Measurements from ENCODE around the gene DTNBP1. TPM values are rescaled to one million over a fixed set of nuclear protein-coding genes. Genes with fewer than 3 reads are reported as not detected.

Gene DTNBP1
- total RNA-seq, 1 donor from 2014 or later: 20.1 TPM

DNA sequence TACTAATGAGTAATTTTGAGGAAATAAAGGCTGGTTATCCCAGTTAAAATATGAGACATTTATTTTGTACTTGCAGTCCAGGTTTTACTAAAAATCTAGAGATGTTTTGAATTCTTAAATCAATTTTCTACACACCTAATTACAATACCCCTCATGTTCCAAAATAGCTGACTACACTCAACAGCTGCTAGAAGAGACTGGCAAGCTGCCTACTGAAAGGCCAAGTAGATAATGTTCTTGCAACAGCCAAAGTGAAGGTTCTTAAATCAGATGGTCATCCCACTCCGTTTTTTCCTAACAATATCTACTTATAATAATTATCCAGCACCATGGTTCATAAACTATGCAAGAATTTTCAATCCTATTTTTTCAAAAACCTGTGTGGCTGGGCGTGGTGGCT is 69.0 kb downstream of the DTNBP1 start:
- H3K27me3 Mint-ChIP-seq (ENCODE audit: unreplicated experiment): no peaks in the 10 kb centered on the region
- H3K4me3 Mint-ChIP-seq (ENCODE audit: unreplicated experiment): no peak overlapping the region
- H3K9me3 Mint-ChIP-seq (ENCODE audit: unreplicated experiment): no peaks in the 10 kb centered on the region
- H3K27ac Mint-ChIP-seq (ENCODE audit: unreplicated experiment): no peak overlapping the region
- DNase-seq (ENCODE audit: extremely low spot score, unreplicated experiment): no peak
- H3K4me1 Mint-ChIP-seq (ENCODE audit: unreplicated experiment): peaks cover 5% of the 10 kb centered on the region
- TF ChIP-seq, protein P1, sequence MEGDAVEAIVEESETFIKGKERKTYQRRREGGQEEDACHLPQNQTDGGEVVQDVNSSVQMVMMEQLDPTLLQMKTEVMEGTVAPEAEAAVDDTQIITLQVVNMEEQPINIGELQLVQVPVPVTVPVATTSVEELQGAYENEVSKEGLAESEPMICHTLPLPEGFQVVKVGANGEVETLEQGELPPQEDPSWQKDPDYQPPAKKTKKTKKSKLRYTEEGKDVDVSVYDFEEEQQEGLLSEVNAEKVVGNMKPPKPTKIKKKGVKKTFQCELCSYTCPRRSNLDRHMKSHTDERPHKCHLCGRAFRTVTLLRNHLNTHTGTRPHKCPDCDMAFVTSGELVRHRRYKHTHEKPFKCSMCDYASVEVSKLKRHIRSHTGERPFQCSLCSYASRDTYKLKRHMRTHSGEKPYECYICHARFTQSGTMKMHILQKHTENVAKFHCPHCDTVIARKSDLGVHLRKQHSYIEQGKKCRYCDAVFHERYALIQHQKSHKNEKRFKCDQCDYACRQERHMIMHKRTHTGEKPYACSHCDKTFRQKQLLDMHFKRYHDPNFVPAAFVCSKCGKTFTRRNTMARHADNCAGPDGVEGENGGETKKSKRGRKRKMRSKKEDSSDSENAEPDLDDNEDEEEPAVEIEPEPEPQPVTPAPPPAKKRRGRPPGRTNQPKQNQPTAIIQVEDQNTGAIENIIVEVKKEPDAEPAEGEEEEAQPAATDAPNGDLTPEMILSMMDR (IDR thresholded peaks at IDR 0.05): no peak
- H3K36me3 Mint-ChIP-seq (ENCODE audit: unreplicated experiment): peaks cover 6% of the 10 kb centered on the region

DNA sequence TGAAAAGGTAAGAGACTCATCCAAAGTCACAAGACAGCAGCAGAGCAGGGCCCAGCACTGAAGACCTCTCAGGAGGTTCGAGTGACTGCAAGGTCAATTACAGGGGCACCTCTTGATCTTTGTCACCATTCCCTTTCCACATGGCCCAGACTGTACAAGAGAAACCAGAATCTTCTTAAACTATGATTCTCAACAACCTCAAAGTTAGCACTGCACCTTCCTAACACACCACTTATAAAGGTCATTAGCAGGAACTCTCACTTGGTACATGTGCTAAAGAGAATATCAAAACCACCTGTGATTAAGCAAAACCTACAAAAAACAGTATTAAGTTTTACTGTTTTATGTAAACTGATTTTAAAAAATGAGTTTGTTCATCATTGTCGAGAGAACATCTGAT is 70.2 kb downstream of the DTNBP1 start:
- H3K27me3 Mint-ChIP-seq (ENCODE audit: unreplicated experiment): no peaks in the 10 kb centered on the region
- H3K27ac Mint-ChIP-seq (ENCODE audit: unreplicated experiment): no peak overlapping the region
- no peak overlapping the region for H3K4me3 Mint-ChIP-seq (ENCODE audit: unreplicated experiment)
- no peak for DNase-seq (ENCODE audit: extremely low spot score, unreplicated experiment)
- TF ChIP-seq, protein P1 (IDR thresholded peaks at IDR 0.05): no peak
- H3K9me3 Mint-ChIP-seq (ENCODE audit: unreplicated experiment): no peaks in the 10 kb centered on the region
- peaks cover 5% of the 10 kb centered on the region for H3K4me1 Mint-ChIP-seq (ENCODE audit: unreplicated experiment)
- H3K36me3 Mint-ChIP-seq (ENCODE audit: unreplicated experiment): peaks cover 6% of the 10 kb centered on the region

DNA sequence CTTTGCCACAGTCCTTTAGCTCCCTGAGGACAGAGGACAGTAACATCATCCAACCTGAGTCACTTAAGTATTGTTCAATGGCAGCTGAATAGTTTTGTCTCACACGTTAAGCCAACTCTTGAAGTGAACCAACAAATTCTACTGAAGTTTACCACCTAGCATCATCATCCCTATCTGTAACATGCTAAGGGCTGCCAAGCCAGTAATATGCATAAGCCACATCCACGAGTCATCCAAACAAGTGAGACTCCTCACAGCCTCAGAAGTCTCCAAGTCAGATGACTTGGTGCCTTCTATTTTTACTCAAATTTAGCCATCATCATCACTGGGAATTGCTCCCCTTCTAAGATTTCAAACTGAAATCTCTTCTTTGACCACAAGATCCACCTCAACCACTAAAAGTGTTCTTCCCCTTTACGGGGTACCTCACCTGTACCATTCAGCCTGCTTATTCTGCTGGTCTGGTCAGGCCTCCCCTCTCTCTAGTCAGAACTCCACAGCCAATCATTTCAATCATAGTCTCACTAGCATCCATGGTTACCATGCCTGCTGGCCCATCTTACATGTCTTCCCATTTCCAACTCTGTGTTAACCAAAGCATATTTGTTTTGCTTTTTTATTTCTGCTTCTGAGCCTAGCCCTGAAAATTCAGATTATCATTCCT is 73.7 kb downstream of the DTNBP1 start:
- TF ChIP-seq, protein P1 (IDR thresholded peaks at IDR 0.05): no peak
- no peak overlapping the region for H3K4me3 Mint-ChIP-seq (ENCODE audit: unreplicated experiment)
- H3K4me1 Mint-ChIP-seq (ENCODE audit: unreplicated experiment): no peaks in the 10 kb centered on the region
- DNase-seq (ENCODE audit: extremely low spot score, unreplicated experiment): no peak
- H3K27me3 Mint-ChIP-seq (ENCODE audit: unreplicated experiment): no peaks in the 10 kb centered on the region
- no peak overlapping the region for H3K27ac Mint-ChIP-seq (ENCODE audit: unreplicated experiment)
- no peaks in the 10 kb centered on the region for H3K36me3 Mint-ChIP-seq (ENCODE audit: unreplicated experiment)
- no peaks in the 10 kb centered on the region for H3K9me3 Mint-ChIP-seq (ENCODE audit: unreplicated experiment)

DNA sequence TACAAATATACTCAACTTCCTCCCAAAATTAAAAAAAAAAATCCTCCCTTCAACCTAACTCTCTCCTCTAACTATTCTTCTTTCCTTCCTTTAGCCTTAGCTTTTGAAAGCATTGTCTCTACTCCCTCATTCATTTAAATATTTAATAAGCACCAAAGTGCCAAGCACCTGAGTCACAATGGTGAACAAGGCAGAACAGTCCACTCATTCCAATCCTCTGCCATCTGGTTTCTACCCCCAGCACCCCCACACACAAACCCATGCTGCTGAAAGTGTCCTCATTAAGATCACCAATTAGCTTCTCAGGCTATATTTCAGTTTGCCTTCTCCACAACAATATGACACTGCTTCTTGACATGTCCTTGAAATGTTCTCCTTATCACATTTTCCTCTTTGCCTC is 76.3 kb downstream of the DTNBP1 start:
- Mint-ChIP-seq H3K9me3 (ENCODE audit: unreplicated experiment) (no peaks in the 10 kb centered on the region), H3K27ac (ENCODE audit: unreplicated experiment) (no peak overlapping the region), H3K27me3 (ENCODE audit: unreplicated experiment) (no peaks in the 10 kb centered on the region), H3K4me1 (ENCODE audit: unreplicated experiment) (no peaks in the 10 kb centered on the region), H3K36me3 (ENCODE audit: unreplicated experiment) (no peaks in the 10 kb centered on the region), H3K4me3 (ENCODE audit: unreplicated experiment) (no peak overlapping the region)
- TF ChIP-seq, protein P1 (IDR thresholded peaks at IDR 0.05): no peak
- DNase-seq (ENCODE audit: extremely low spot score, unreplicated experiment): no peak

DNA sequence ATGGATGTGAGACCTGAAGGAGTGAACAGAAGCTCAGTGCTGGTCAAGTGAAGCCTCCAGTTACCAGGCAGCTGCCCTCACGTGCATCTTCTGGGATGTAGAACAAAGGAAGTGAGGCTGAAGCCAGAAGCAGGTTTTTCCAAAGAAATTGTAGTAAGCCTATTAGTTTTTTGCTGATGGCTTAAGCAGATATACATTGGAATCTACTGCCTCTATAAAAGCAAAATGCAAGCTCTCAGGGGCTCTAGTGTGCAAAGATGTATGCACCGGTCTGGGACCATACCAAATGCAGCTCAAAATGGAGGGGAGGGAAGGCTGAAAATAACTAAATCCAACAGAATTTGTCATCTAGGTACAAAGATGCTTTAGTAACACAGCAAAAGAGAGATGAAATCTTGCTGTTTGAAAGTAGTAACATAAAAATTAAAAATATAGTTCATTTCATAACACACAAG is 77.0 kb downstream of the DTNBP1 start:
- no peaks in the 10 kb centered on the region for H3K27me3 Mint-ChIP-seq (ENCODE audit: unreplicated experiment)
- TF ChIP-seq, protein P1 (IDR thresholded peaks at IDR 0.05): no peak
- H3K36me3 Mint-ChIP-seq (ENCODE audit: unreplicated experiment): no peaks in the 10 kb centered on the region

More for the DNA sequence above, 77.0 kb downstream of the DTNBP1 start:
- DNase-seq (ENCODE audit: extremely low spot score, unreplicated experiment): no peak
- H3K4me1 Mint-ChIP-seq (ENCODE audit: unreplicated experiment): no peaks in the 10 kb centered on the region
- no peaks in the 10 kb centered on the region for H3K9me3 Mint-ChIP-seq (ENCODE audit: unreplicated experiment)
- H3K27ac Mint-ChIP-seq (ENCODE audit: unreplicated experiment): no peak overlapping the region
- H3K4me3 Mint-ChIP-seq (ENCODE audit: unreplicated experiment): no peak overlapping the region
